Upper lobe of left lung (tissue), 4 donors: Measurements from ENCODE around the gene LSM6.

ENCODE experiments used
- EP300 ChIP-seq, 4 donors: sonication (generic); formaldehyde crosslinking; IDR thresholded peaks; one replicate each; pipeline ENCODE4 v1.5.1; 2017; ENCODE audit warnings: antibody characterized with exemption in 4 of 4, control low read depth in 2 of 4
- POLR2A ChIP-seq, 4 donors: fragments of 450-650 bp; IDR thresholded peaks; one replicate each; pipeline ENCODE4 v1.5.1; 2016 to 2017; ENCODE audit warnings: antibody characterized with exemption in 4 of 4, mild to moderate bottlenecking in 2 of 4
- POLR2AphosphoS5 ChIP-seq, 2 donors: sonication (generic); formaldehyde crosslinking; IDR thresholded peaks; one replicate each; pipeline ENCODE4 v1.5.1; 2017; ENCODE audit warnings: antibody characterized with exemption in 2 of 2
- TF ChIP-seq, protein P1 (sequence below), 6 experiments: fragments of 450-650 bp in 4 of 6; fragments of 200-600 bp in 2 of 6; sonication (generic) in 2 of 6; IDR thresholded peaks; one replicate each; pipeline ENCODE4 v1.5.1; 2016 to 2019; ENCODE audit warnings: antibody characterized with exemption in 6 of 6

GRCh38 chr4:146178126-146178525 lies 2.6 kb downstream of the LSM6 start:
- TF ChIP-seq, protein P1, sequence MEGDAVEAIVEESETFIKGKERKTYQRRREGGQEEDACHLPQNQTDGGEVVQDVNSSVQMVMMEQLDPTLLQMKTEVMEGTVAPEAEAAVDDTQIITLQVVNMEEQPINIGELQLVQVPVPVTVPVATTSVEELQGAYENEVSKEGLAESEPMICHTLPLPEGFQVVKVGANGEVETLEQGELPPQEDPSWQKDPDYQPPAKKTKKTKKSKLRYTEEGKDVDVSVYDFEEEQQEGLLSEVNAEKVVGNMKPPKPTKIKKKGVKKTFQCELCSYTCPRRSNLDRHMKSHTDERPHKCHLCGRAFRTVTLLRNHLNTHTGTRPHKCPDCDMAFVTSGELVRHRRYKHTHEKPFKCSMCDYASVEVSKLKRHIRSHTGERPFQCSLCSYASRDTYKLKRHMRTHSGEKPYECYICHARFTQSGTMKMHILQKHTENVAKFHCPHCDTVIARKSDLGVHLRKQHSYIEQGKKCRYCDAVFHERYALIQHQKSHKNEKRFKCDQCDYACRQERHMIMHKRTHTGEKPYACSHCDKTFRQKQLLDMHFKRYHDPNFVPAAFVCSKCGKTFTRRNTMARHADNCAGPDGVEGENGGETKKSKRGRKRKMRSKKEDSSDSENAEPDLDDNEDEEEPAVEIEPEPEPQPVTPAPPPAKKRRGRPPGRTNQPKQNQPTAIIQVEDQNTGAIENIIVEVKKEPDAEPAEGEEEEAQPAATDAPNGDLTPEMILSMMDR (IDR thresholded peaks at IDR 0.05) = no peak
- TF ChIP-seq POLR2AphosphoS5 (IDR thresholded peaks at IDR 0.05) = no peak
- no peak for TF ChIP-seq POLR2A (IDR thresholded peaks at IDR 0.05)
- TF ChIP-seq EP300 (IDR thresholded peaks at IDR 0.05) = no peak
